ENCODE measurements around the gene TNRC18.
"Not testable (repeated sequence)": the region's sequence is repeated elsewhere in the genome, so short reads cannot be mapped to it uniquely, and the experiment has no call there.

TNRC18 gene

GRCh38 chr7:5313076-5313885 is 110.4 kb downstream of the TNRC18 start:
- DNase-seq: not testable (repeated sequence)

- DNase-seq: not testable (repeated sequence)
Observed at GRCh38 chr7:5312276-5313070, 111.2 kb downstream of the TNRC18 start.

- no peak for DNase-seq
Observed at GRCh38 chr7:5310822-5311405, 112.7 kb downstream of the TNRC18 start.

GRCh38 chr7:5309146-5309545 is 114.5 kb downstream of the TNRC18 start:
- no peak for DNase-seq

GRCh38 chr7:5307221-5308142 is 116.2 kb downstream of the TNRC18 start:
- not testable (repeated sequence) for DNase-seq

- not testable (repeated sequence) for DNase-seq
Observed at GRCh38 chr7:5305050-5305449, 118.6 kb downstream of the TNRC18 start.

- no peak for DNase-seq
Observed at GRCh38 chr7:5303591-5304505, 119.8 kb downstream of the TNRC18 start.

GRCh38 chr7:5303061-5303460 is 120.6 kb downstream of the TNRC18 start:
- no peak for DNase-seq

- no peak for DNase-seq
Observed at GRCh38 chr7:5302577-5302976, 121.1 kb downstream of the TNRC18 start.

- no peak for DNase-seq
Observed at GRCh38 chr7:5300366-5300765, 123.3 kb downstream of the TNRC18 start.

- no peak for DNase-seq
Observed at GRCh38 chr7:5296611-5297226, 126.9 kb downstream of the TNRC18 start.

GRCh38 chr7:5296015-5296610 is 127.5 kb downstream of the TNRC18 start:
- no peak for DNase-seq

GRCh38 chr7:5295039-5296014 is 128.3 kb downstream of the TNRC18 start:
- no peak for DNase-seq

- DNase-seq: no peak
Observed at GRCh38 chr7:5294169-5294987, 129.3 kb downstream of the TNRC18 start.

- DNase-seq: not testable (repeated sequence)
Observed at GRCh38 chr7:5291711-5292335, 131.8 kb downstream of the TNRC18 start.

GRCh38 chr7:5291301-5291700 is 132.3 kb downstream of the TNRC18 start:
- DNase-seq: no peak

- DNase-seq: no peak
Observed at GRCh38 chr7:5289355-5289754, 134.3 kb downstream of the TNRC18 start.

GRCh38 chr7:5288560-5288959 is 135.1 kb downstream of the TNRC18 start:
- DNase-seq: not testable (repeated sequence)

All from GDM1 (cell line).